HepG2 (cell line): ENCODE measurements around the gene CACNA1C. TPM values are rescaled to one million over a fixed set of nuclear protein-coding genes. Genes with fewer than 3 reads are reported as not detected.

Experiments used
- ATF7 ChIP-seq, 2 experiments: fragments of 450-650 bp in 1 of 2; sonication (generic) in 1 of 2; formaldehyde crosslinking in 1 of 2; IDR thresholded peaks; 2 replicates each; pipeline versions ENCODE4 v1.4.0 to v1.6.1; 2016 to 2020; ENCODE audit warnings: antibody characterized with exemption in 1 of 2, mild to moderate bottlenecking in 1 of 2, missing genetic modification reagents in 1 of 2
- DR1 ChIP-seq: sonication (generic); formaldehyde crosslinking; IDR thresholded peaks from 2 replicates; pipeline ENCODE4 v1.8.0; 2021; ENCODE audit warnings: mild to moderate bottlenecking, missing genetic modification reagents, inconsistent platforms
- GATAD1 ChIP-seq: IDR thresholded peaks from 2 replicates; pipeline ENCODE4 v1.6.1; 2016; ENCODE audit warnings: missing genetic modification reagents, missing compliant biosample characterization
- NR2F6 ChIP-seq, 2 experiments: IDR thresholded peaks; 2 replicates each; pipeline ENCODE4 v1.6.1; 2016; ENCODE audit warnings: antibody characterized with exemption in 1 of 2, mild to moderate bottlenecking in 1 of 2
- REL ChIP-seq: sonication (generic); formaldehyde crosslinking; conservative IDR thresholded peaks from 2 replicates; pipeline ENCODE4 v1.8.0; 2022; ENCODE audit warnings: mild to moderate bottlenecking, missing genetic modification reagents, moderate library complexity
- SALL1 ChIP-seq: sonication (generic); formaldehyde crosslinking; IDR thresholded peaks from 2 replicates; pipeline ENCODE4 v1.8.0; 2022; ENCODE audit warnings: mild to moderate bottlenecking, missing genetic modification reagents
- SP1 ChIP-seq, 2 experiments: fragments of 450-650 bp in 1 of 2; sonication (generic) in 1 of 2; formaldehyde crosslinking in 1 of 2; IDR thresholded peaks; 2 replicates each; pipeline versions ENCODE4 v1.4.0 to v1.6.1; 2016 to 2020; ENCODE audit warnings: missing genetic modification reagents in 1 of 2
- polyA plus RNA-seq, 8 experiments: library from polyadenylated mRNA; depleted of rRNA in 3 of 8; stranded (reverse) in 7 of 8; unstranded in 1 of 8; fragments of >200 nt; fragmentation: Illumina TruSeq in 4 of 8; extraction: Trizol in 4 of 8; gene quantifications; 2 replicates each; pipeline versions ENCODE4 v1.2.1 to v1.2.3, GENCODE V29; 2011 to 2016; ENCODE audit warnings: low read depth in 4 of 8, missing spikeins in 1 of 8, mixed read lengths in 1 of 8; ENCODE audit not compliant: insufficient read depth in 1 of 8
- total RNA-seq, 5 experiments: library from RNA; depleted of rRNA; stranded (reverse); fragments of >200 nt; fragmentation: Illumina TruSeq; extraction: Trizol; gene quantifications; 2 replicates each; pipeline ENCODE4 v1.2.3, GENCODE V29; 2016; ENCODE audit warnings: low read depth in 1 of 5
- TF ChIP-seq, protein P1 (sequence below): sonication (generic); formaldehyde crosslinking; IDR thresholded peaks from 2 replicates; pipeline ENCODE4 v1.4.0; 2020; ENCODE audit warnings: low read depth, missing genetic modification reagents
- TF ChIP-seq, protein P2 (sequence below): sonication (generic); formaldehyde crosslinking; IDR thresholded peaks from 2 replicates; pipeline ENCODE4 v1.4.0; 2020; ENCODE audit warnings: missing genetic modification reagents, borderline replicate concordance
- TF ChIP-seq, protein P3 (sequence below): sonication (generic); formaldehyde crosslinking; IDR thresholded peaks from 2 replicates; pipeline ENCODE4 v1.4.0; 2020; ENCODE audit warnings: missing genetic modification reagents; ENCODE audit errors: not compliant biosample characterization
- TF ChIP-seq, protein P4 (sequence below), 2 experiments: sonication (generic) in 1 of 2; formaldehyde crosslinking in 1 of 2; IDR thresholded peaks; 2 replicates each; pipeline versions ENCODE4 v1.5.1 to v1.6.1; 2011 to 2020; ENCODE audit warnings: borderline replicate concordance in 1 of 2, low read depth in 1 of 2, low read length in 1 of 2, mild to moderate bottlenecking in 1 of 2, missing genetic modification reagents in 1 of 2, moderate library complexity in 1 of 2
- TF ChIP-seq, protein P5 (sequence below): sonication (generic); formaldehyde crosslinking; IDR thresholded peaks from 2 replicates; pipeline ENCODE4 v1.8.1; 2022; ENCODE audit warnings: mild to moderate bottlenecking, missing genetic modification reagents

The CACNA1C gene
- total and polyA plus RNA-seq, 2 of the 13 experiments (the other 11 are each of a cell fraction or from before 2014, with no cell fraction given), result not detected

DNA sequence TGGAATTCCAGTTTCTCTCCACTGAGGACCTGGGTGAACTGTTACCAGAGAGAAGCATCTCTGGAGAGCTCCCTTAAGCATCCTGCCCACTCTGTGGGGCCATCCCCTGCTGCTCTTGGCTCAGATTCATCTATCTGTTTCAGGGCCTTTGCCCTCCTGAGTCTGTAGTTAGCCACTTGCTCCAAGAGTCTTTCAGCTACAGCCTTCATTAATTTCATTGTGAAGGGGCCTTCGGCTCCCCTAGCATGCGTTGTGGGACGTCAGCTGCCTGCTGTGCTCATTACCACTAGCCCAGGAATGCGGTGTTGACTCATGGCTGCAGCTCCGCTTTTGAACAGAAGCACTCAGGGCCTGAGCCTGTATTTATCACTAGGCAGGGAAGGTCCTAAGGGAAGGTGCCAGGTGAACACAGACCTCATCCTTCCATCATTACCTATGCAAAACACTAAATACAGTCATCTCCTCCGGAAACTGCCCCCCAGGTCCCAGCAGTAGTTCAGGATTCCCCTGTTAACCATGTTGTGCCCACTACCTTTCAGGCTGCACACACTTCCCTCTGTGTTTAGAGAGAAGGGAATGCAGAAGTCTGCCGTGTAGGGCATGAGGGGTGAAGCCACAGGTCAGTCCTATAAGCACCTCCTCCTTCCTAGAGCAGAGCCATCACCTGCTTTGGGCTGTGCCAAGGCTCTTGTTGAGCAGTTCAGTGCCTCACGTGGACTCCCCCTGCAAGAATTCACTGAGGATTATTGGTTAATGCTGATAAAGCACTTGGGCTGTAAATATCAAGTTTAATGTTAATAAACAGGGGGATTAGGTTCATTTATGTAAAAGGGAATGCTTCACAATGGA is 191.4 kb downstream of the CACNA1C start (continued):
- TF ChIP-seq, protein P1, sequence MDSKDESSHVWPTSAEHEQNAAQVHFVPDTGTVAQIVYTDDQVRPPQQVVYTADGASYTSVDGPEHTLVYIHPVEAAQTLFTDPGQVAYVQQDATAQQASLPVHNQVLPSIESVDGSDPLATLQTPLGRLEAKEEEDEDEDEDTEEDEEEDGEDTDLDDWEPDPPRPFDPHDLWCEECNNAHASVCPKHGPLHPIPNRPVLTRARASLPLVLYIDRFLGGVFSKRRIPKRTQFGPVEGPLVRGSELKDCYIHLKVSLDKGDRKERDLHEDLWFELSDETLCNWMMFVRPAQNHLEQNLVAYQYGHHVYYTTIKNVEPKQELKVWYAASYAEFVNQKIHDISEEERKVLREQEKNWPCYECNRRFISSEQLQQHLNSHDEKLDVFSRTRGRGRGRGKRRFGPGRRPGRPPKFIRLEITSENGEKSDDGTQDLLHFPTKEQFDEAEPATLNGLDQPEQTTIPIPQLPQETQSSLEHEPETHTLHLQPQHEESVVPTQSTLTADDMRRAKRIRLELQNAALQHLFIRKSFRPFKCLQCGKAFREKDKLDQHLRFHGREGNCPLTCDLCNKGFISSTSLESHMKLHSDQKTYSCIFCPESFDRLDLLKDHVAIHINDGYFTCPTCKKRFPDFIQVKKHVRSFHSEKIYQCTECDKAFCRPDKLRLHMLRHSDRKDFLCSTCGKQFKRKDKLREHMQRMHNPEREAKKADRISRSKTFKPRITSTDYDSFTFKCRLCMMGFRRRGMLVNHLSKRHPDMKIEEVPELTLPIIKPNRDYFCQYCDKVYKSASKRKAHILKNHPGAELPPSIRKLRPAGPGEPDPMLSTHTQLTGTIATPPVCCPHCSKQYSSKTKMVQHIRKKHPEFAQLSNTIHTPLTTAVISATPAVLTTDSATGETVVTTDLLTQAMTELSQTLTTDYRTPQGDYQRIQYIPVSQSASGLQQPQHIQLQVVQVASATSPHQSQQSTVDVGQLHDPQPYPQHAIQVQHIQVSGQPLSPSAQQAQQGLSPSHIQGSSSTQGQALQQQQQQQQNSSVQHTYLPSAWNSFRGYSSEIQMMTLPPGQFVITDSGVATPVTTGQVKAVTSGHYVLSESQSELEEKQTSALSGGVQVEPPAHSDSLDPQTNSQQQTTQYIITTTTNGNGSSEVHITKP (CRISPR knock-in tag), result no peak
- TF ChIP-seq SALL1 (CRISPR knock-in tag), result peak; percentile 51; the same call in 1 of the 2 replicates
- TF ChIP-seq, protein P2, sequence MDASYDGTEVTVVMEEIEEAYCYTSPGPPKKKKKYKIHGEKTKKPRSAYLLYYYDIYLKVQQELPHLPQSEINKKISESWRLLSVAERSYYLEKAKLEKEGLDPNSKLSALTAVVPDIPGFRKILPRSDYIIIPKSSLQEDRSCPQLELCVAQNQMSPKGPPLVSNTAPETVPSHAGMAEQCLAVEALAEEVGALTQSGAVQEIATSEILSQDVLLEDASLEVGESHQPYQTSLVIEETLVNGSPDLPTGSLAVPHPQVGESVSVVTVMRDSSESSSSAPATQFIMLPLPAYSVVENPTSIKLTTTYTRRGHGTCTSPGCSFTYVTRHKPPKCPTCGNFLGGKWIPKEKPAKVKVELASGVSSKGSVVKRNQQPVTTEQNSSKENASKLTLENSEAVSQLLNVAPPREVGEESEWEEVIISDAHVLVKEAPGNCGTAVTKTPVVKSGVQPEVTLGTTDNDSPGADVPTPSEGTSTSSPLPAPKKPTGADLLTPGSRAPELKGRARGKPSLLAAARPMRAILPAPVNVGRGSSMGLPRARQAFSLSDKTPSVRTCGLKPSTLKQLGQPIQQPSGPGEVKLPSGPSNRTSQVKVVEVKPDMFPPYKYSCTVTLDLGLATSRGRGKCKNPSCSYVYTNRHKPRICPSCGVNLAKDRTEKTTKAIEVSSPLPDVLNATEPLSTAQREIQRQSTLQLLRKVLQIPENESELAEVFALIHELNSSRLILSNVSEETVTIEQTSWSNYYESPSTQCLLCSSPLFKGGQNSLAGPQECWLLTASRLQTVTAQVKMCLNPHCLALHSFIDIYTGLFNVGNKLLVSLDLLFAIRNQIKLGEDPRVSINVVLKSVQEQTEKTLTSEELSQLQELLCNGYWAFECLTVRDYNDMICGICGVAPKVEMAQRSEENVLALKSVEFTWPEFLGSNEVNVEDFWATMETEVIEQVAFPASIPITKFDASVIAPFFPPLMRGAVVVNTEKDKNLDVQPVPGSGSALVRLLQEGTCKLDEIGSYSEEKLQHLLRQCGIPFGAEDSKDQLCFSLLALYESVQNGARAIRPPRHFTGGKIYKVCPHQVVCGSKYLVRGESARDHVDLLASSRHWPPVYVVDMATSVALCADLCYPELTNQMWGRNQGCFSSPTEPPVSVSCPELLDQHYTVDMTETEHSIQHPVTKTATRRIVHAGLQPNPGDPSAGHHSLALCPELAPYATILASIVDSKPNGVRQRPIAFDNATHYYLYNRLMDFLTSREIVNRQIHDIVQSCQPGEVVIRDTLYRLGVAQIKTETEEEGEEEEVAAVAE, result no peak
- TF ChIP-seq DR1 (CRISPR knock-in tag), result no peak
- TF ChIP-seq GATAD1, result no peak
- no peak for TF ChIP-seq SP1 (IDR thresholded peaks at IDR 0.05)
- TF ChIP-seq SP1 (CRISPR knock-in tag; IDR thresholded peaks at IDR 0.05), result no peak
- TF ChIP-seq, protein P3, sequence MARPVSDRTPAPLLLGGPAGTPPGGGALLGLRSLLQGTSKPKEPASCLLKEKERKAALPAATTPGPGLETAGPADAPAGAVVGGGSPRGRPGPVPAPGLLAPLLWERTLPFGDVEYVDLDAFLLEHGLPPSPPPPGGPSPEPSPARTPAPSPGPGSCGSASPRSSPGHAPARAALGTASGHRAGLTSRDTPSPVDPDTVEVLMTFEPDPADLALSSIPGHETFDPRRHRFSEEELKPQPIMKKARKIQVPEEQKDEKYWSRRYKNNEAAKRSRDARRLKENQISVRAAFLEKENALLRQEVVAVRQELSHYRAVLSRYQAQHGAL (CRISPR knock-in tag), result no peak
- no peak for TF ChIP-seq REL
- TF ChIP-seq NR2F6 (IDR thresholded peaks at IDR 0.05), result no peak
- no peak for TF ChIP-seq NR2F6 (CRISPR knock-in tag; IDR thresholded peaks at IDR 0.05)
- TF ChIP-seq, protein P4, sequence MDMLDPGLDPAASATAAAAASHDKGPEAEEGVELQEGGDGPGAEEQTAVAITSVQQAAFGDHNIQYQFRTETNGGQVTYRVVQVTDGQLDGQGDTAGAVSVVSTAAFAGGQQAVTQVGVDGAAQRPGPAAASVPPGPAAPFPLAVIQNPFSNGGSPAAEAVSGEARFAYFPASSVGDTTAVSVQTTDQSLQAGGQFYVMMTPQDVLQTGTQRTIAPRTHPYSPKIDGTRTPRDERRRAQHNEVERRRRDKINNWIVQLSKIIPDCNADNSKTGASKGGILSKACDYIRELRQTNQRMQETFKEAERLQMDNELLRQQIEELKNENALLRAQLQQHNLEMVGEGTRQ (IDR thresholded peaks at IDR 0.05; ENCODE audit: low read depth, low read length), result no peak
- TF ChIP-seq, protein P4 (CRISPR knock-in tag; IDR thresholded peaks at IDR 0.05; ENCODE audit: borderline replicate concordance), result no peak
- TF ChIP-seq ATF7 (IDR thresholded peaks at IDR 0.05), result no peak
- TF ChIP-seq ATF7 (CRISPR knock-in tag; IDR thresholded peaks at IDR 0.05), result 0 out of 2 replicates have a peak, but pooled peaks have one; percentile 27
- TF ChIP-seq, protein P5, sequence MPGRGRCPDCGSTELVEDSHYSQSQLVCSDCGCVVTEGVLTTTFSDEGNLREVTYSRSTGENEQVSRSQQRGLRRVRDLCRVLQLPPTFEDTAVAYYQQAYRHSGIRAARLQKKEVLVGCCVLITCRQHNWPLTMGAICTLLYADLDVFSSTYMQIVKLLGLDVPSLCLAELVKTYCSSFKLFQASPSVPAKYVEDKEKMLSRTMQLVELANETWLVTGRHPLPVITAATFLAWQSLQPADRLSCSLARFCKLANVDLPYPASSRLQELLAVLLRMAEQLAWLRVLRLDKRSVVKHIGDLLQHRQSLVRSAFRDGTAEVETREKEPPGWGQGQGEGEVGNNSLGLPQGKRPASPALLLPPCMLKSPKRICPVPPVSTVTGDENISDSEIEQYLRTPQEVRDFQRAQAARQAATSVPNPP (CRISPR knock-in tag), result no peak
